ENCODE results near the gene RHOH.
"Not testable (repeated sequence)": the region's sequence is repeated elsewhere in the genome, so short reads cannot be mapped to it uniquely, and the experiment has no call there.

GRCh38 chr4:40282857-40283256 lies 86.0 kb downstream of the RHOH start:
- not testable (repeated sequence) for TF ChIP-seq SIN3A (IDR thresholded peaks at IDR 0.05; ENCODE audit: low read depth, low read length); ZSCAN29 (IDR thresholded peaks at IDR 0.05); EZH2 (IDR thresholded peaks at IDR 0.05; ENCODE audit: borderline replicate concordance, control insufficient read depth, low read depth, low read length); TCF12 (IDR thresholded peaks at IDR 0.05; ENCODE audit: low read depth, low read length); EGR1 (IDR thresholded peaks at IDR 0.05; ENCODE audit: borderline replicate concordance in 1 of 2, low read depth in 2 of 2, low read length in 2 of 2); SPI1 (IDR thresholded peaks at IDR 0.05; ENCODE audit: borderline replicate concordance, insufficient read depth, low read depth, low read length); BRCA1 (IDR thresholded peaks at IDR 0.05; ENCODE audit: low read depth, low read length); EP300 (IDR thresholded peaks at IDR 0.05; ENCODE audit: borderline replicate concordance in 1 of 2, control insufficient read depth in 1 of 2, low read depth in 2 of 2, low read length in 2 of 2); CTCF (IDR thresholded peaks at IDR 0.05 in 2 of 3, conservative IDR thresholded peaks at IDR 0.05 in 1 of 3; ENCODE audit: control insufficient read depth in 2 of 3, extremely low read depth in 1 of 3, insufficient read depth in 1 of 3, low read depth in 3 of 3, low read length in 3 of 3); ZBED1 (IDR thresholded peaks at IDR 0.05; ENCODE audit: borderline replicate concordance); POLR2A (IDR thresholded peaks at IDR 0.05; ENCODE audit: low read depth, low read length); SRF (IDR thresholded peaks at IDR 0.05; ENCODE audit: low read depth in 2 of 2, low read length in 2 of 2)

All from GM12878 (cell line).